ENCODE data around the gene AMFR. TPM values are rescaled to one million over a fixed set of nuclear protein-coding genes. Genes with fewer than 3 reads are reported as not detected.

Gene AMFR
- total and polyA plus RNA-seq, 2 of the 13 experiments (the other 11 are each of a cell fraction or from before 2014, with no cell fraction given): 52.9 to 108 TPM

DNA sequence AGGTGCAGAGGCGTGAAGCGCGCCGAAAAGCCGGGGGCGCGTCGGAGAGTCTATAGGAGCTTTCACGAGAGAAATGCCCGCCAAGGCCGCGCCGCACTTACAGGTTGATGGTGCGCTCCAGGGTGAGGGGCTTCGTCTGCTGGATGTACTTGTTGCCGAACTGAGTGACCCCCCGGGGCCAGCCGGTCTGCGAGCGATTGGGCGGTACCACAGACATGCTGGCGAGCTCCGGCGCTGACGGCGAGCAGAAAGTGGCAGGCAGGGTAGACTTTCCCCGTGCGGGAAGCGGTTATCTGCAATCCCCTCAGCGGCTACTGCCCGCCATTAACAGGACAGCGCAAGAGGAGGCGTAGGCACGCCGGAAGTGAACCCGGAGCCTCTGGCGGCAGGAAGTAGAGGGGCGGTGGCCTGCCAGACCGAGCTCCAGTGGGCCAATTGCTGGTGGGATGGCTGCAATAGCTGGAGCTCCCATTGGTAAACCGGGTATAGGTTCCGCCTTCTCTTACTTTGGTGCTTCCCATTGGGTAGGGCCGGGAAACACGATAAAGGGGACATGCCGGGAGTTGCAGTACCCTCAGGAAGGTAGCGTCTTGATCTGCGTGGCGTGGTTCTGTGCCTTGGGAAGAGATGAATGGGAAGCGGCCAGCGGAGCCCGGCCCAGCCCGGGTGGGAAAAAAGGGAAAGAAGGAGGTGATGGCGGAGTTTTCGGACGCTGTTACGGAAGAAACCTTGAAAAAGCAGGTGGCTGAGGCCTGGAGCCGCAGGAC is 25.8 kb upstream of the AMFR start, which contains the start of the genes NUDT21 and OGFOD1 (continued):
- TF ChIP-seq PRDM10 (CRISPR knock-in tag; IDR thresholded peaks at IDR 0.05; ENCODE audit: low read depth): no peak
- no peak for TF ChIP-seq MLX (CRISPR knock-in tag; IDR thresholded peaks at IDR 0.05)
- TF ChIP-seq ZNF619 (CRISPR knock-in tag; IDR thresholded peaks at IDR 0.05): no peak
- no peak for TF ChIP-seq THAP8 (CRISPR knock-in tag; IDR thresholded peaks at IDR 0.05; ENCODE audit: borderline replicate concordance)
- no peak for TF ChIP-seq ZNF674 (CRISPR knock-in tag; IDR thresholded peaks at IDR 0.05; ENCODE audit: low read depth)
- TF ChIP-seq ZSCAN29 (CRISPR knock-in tag; conservative IDR thresholded peaks at IDR 0.05): no peak
- TF ChIP-seq TFAP4 (IDR thresholded peaks at IDR 0.05; ENCODE audit: borderline replicate concordance, low read depth): 0 out of 2 replicates have a peak, but pooled peaks have one; percentile 46
- TF ChIP-seq NFYC (CRISPR knock-in tag; IDR thresholded peaks at IDR 0.05): peak; percentile 98
- TF ChIP-seq, protein P1, sequence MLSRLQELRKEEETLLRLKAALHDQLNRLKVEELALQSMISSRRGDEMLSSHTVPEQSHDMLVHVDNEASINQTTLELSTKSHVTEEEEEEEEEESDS (CRISPR knock-in tag; IDR thresholded peaks at IDR 0.05; ENCODE audit: borderline replicate concordance): no peak
- TF ChIP-seq PHF5A (CRISPR knock-in tag; IDR thresholded peaks at IDR 0.05; ENCODE audit: low read depth, unreplicated experiment): no peak
- no peak for TF ChIP-seq SIX4 (CRISPR knock-in tag; IDR thresholded peaks at IDR 0.05)
- TF ChIP-seq, protein P2, sequence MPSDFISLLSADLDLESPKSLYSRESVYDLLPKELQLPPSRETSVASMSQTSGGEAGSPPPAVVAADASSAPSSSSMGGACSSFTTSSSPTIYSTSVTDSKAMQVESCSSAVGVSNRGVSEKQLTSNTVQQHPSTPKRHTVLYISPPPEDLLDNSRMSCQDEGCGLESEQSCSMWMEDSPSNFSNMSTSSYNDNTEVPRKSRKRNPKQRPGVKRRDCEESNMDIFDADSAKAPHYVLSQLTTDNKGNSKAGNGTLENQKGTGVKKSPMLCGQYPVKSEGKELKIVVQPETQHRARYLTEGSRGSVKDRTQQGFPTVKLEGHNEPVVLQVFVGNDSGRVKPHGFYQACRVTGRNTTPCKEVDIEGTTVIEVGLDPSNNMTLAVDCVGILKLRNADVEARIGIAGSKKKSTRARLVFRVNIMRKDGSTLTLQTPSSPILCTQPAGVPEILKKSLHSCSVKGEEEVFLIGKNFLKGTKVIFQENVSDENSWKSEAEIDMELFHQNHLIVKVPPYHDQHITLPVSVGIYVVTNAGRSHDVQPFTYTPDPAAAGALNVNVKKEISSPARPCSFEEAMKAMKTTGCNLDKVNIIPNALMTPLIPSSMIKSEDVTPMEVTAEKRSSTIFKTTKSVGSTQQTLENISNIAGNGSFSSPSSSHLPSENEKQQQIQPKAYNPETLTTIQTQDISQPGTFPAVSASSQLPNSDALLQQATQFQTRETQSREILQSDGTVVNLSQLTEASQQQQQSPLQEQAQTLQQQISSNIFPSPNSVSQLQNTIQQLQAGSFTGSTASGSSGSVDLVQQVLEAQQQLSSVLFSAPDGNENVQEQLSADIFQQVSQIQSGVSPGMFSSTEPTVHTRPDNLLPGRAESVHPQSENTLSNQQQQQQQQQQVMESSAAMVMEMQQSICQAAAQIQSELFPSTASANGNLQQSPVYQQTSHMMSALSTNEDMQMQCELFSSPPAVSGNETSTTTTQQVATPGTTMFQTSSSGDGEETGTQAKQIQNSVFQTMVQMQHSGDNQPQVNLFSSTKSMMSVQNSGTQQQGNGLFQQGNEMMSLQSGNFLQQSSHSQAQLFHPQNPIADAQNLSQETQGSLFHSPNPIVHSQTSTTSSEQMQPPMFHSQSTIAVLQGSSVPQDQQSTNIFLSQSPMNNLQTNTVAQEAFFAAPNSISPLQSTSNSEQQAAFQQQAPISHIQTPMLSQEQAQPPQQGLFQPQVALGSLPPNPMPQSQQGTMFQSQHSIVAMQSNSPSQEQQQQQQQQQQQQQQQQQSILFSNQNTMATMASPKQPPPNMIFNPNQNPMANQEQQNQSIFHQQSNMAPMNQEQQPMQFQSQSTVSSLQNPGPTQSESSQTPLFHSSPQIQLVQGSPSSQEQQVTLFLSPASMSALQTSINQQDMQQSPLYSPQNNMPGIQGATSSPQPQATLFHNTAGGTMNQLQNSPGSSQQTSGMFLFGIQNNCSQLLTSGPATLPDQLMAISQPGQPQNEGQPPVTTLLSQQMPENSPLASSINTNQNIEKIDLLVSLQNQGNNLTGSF (CRISPR knock-in tag; IDR thresholded peaks at IDR 0.05): 0 out of 2 replicates have a peak, but pooled peaks have one; percentile 65
- TF ChIP-seq MEIS2 (CRISPR knock-in tag; IDR thresholded peaks at IDR 0.05): peak; percentile 69
- no peak; the same call in 1 of the 2 replicates for TF ChIP-seq IKZF5 (CRISPR knock-in tag; IDR thresholded peaks at IDR 0.05)
- TF ChIP-seq NKX3-1 (CRISPR knock-in tag; IDR thresholded peaks at IDR 0.05): peak; percentile 80
- peak; percentile 33; the same call in 1 of the 2 replicates for TF ChIP-seq ZNF484 (CRISPR knock-in tag; IDR thresholded peaks at IDR 0.05; ENCODE audit: borderline replicate concordance, low read depth)
